KMS-11 (cell line): ENCODE results near the gene CWH43.
A peak's percentile ranks its signal among the peaks of the same experiment; 100 is the strongest.

ENCODE experiments used
- H2AFZ ChIP-seq: fragments of 200-600 bp; sonication (generic); 2 replicates; pipeline ENCODE4 v1.6.1; 2016; ENCODE audit warnings: antibody characterized with exemption, mixed run types, low read depth
- H3K27ac ChIP-seq: fragments of 200-600 bp; sonication (generic); 2 replicates; pipeline ENCODE4 v1.6.1; 2016; ENCODE audit warnings: mild to moderate bottlenecking, mixed run types
- H3K27me3 ChIP-seq: fragments of 200-600 bp; sonication (generic); 2 replicates; pipeline ENCODE4 v1.6.1; 2017; ENCODE audit warnings: mild to moderate bottlenecking, low read depth, mixed run types, moderate library complexity; ENCODE audit not compliant: insufficient read depth
- H3K36me3 ChIP-seq: fragments of 200-600 bp; sonication (generic); 2 replicates; pipeline ENCODE4 v1.6.1; 2017; ENCODE audit warnings: mild to moderate bottlenecking, mixed run types; ENCODE audit not compliant: insufficient read depth
- H3K4me1 ChIP-seq: fragments of 200-600 bp; sonication (generic); 2 replicates; pipeline ENCODE4 v1.6.1; 2016; ENCODE audit warnings: mild to moderate bottlenecking, low read depth, mixed run types; ENCODE audit not compliant: poor library complexity, severe bottlenecking
- H3K4me2 ChIP-seq: fragments of 200-600 bp; sonication (generic); 2 replicates; pipeline ENCODE4 v1.7.0; 2016; ENCODE audit warnings: mild to moderate bottlenecking, mixed run types
- H3K4me3 ChIP-seq: fragments of 200-600 bp; sonication (generic); IDR thresholded peaks from 2 replicates; pipeline ENCODE4 v1.6.1; 2017; ENCODE audit warnings: low read depth, low read length, mixed read lengths; ENCODE audit not compliant: insufficient read depth
- H3K79me2 ChIP-seq: fragments of 200-600 bp; sonication (generic); 2 replicates; pipeline ENCODE4 v1.6.1; 2016; ENCODE audit warnings: low read depth, mixed run types; ENCODE audit not compliant: insufficient read depth
- H3K9ac ChIP-seq: fragments of 200-600 bp; sonication (generic); 2 replicates; pipeline ENCODE4 v1.6.1; 2016; ENCODE audit warnings: mild to moderate bottlenecking, mixed run types
- H4K20me1 ChIP-seq: fragments of 200-600 bp; sonication (generic); 2 replicates; pipeline ENCODE4 v1.6.1; 2016; ENCODE audit warnings: mild to moderate bottlenecking, mixed run types; ENCODE audit not compliant: insufficient read depth
- CTCF ChIP-seq: fragments of 200-600 bp; sonication (generic); conservative IDR thresholded peaks from 2 replicates; pipeline ENCODE4 v1.6.1; 2017; ENCODE audit warnings: low read depth, mild to moderate bottlenecking, antibody characterized with exemption, low read length, moderate library complexity, mixed read lengths

Gene CWH43

DNA sequence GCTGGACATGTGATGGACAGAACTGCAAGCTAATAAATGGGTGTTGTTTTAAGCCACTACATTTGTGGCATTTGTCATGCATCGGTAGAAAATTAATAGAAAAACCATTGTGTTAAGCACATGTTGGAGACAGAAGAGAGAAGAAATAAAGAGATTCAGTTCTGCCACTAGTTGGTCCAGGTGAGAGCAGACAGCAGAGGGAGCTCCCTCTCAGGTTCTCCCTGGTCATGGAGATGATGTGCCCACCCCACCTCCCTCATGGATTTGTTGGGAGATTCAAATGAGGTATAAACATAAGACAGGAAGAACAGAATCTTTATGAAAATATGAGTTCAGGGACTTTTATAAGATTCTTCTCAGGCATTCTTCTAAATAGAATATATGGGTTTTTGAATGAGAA, 42.7 kb upstream of the CWH43 start:
- Histone ChIP-seq H3K27me3 (no peaks in the 10 kb centered on the region), H3K4me2 (no peak overlapping the region), H3K36me3 (no peaks in the 10 kb centered on the region), H2AFZ (no peak overlapping the region), H3K4me1 (peaks cover 6% of the 10 kb centered on the region), H3K9ac (no peak overlapping the region), H3K4me3 (no peak overlapping the region), H3K79me2 (no peaks in the 10 kb centered on the region), H3K27ac (no peak overlapping the region), H4K20me1 (no peaks in the 10 kb centered on the region)
- TF ChIP-seq CTCF = peak; percentile 21

DNA sequence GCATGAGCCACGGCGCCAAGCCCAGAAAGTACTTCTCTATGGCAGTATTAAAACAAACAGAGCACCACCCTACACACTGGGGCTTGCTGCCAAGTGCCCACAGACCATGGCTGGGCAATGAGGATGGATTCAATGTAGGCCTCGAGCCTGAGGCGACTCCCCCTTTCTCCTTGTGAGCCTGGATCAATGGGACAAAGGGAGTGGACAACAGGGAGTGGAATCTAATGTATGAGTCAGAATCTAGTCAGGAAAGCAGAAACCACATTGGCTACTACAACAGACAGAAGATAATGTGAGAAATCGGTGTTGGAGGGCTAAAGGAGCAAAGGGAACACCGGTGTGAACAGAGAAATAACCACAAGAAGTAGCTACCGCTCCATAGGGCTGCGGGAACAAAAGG, 41.8 kb upstream of the CWH43 start:
- H3K4me1 ChIP-seq = peaks cover 6% of the 10 kb centered on the region
- H3K4me3 ChIP-seq = no peak overlapping the region
- H3K4me2 ChIP-seq = no peak overlapping the region
- H2AFZ ChIP-seq = no peak overlapping the region
- H3K36me3 ChIP-seq = no peaks in the 10 kb centered on the region
- H3K27ac ChIP-seq = no peak overlapping the region
- no peak for TF ChIP-seq CTCF
- H3K27me3 ChIP-seq = no peaks in the 10 kb centered on the region
- H3K79me2 ChIP-seq = no peaks in the 10 kb centered on the region
- no peak overlapping the region for H3K9ac ChIP-seq
- no peaks in the 10 kb centered on the region for H4K20me1 ChIP-seq

GRCh38 chr4:48944756-48945241, 41.3 kb upstream of the CWH43 start:
- H3K36me3 ChIP-seq = no peaks in the 10 kb centered on the region
- peak; percentile 71 for TF ChIP-seq CTCF
- H3K4me1 ChIP-seq = peaks cover 6% of the 10 kb centered on the region
- no peak overlapping the region for H3K27ac ChIP-seq
- H3K4me2 ChIP-seq = no peak overlapping the region
- H2AFZ ChIP-seq = no peak overlapping the region
- H4K20me1 ChIP-seq = no peaks in the 10 kb centered on the region
- H3K9ac ChIP-seq = no peak overlapping the region
- no peaks in the 10 kb centered on the region for H3K79me2 ChIP-seq
- no peak overlapping the region for H3K4me3 ChIP-seq
- no peaks in the 10 kb centered on the region for H3K27me3 ChIP-seq

GRCh38 chr4:48945981-48946380, 40.1 kb upstream of the CWH43 start:
- Histone ChIP-seq H2AFZ (no peak overlapping the region), H3K9ac (no peak overlapping the region), H3K27me3 (no peaks in the 10 kb centered on the region), H4K20me1 (no peaks in the 10 kb centered on the region), H3K4me3 (no peak overlapping the region), H3K4me2 (no peak overlapping the region), H3K79me2 (no peaks in the 10 kb centered on the region), H3K36me3 (no peaks in the 10 kb centered on the region), H3K27ac (no peak overlapping the region), H3K4me1 (peaks cover 6% of the 10 kb centered on the region)
- no peak for TF ChIP-seq CTCF
